Keratinocyte (primary cell): ENCODE measurements around the gene SUGCT. TPM values are rescaled to one million over a fixed set of nuclear protein-coding genes. Genes with fewer than 3 reads are reported as not detected.

Experiments used
- DNase-seq: peaks from one replicate; pipeline ENCODE4 v3.0.0-alpha.2; 2011; ENCODE audit warnings: low read depth, missing footprints, low spot score
- FAIRE-seq: peaks from 2 replicates; lab custom pipeline; 2011; peaks lifted over from hg19 to GRCh38; lab: Jason Lieb, UNC
- H2AFZ ChIP-seq: 2 replicates; pipeline ENCODE4 v1.6.0; 2012; ENCODE audit warnings: low read length, control low read depth, inconsistent platforms; ENCODE audit not compliant: control insufficient read depth
- H3K27ac ChIP-seq: 2 replicates; pipeline ENCODE4 v1.5.1; 2011; ENCODE audit warnings: low read length; ENCODE audit not compliant: control insufficient read depth, insufficient read depth
- H3K27me3 ChIP-seq: 3 replicates; pipeline ENCODE4 v1.6.0; 2011; ENCODE audit warnings: low read length; ENCODE audit not compliant: control insufficient read depth, insufficient read depth; ENCODE audit errors: extremely low read depth
- H3K36me3 ChIP-seq, 2 experiments: 2 replicates in 1 of 2; 3 replicates in 1 of 2; pipeline ENCODE4 v1.5.1; 2011; ENCODE audit warnings: low read length in 2 of 2, mild to moderate bottlenecking in 1 of 2; ENCODE audit not compliant: control insufficient read depth in 2 of 2, insufficient read depth in 2 of 2; ENCODE audit errors: extremely low read depth in 1 of 2
- H3K4me1 ChIP-seq: 3 replicates; pipeline ENCODE4 v1.5.1; 2011; ENCODE audit warnings: low read length; ENCODE audit not compliant: control insufficient read depth, insufficient read depth; ENCODE audit errors: extremely low read depth
- H3K4me2 ChIP-seq: 3 replicates; pipeline ENCODE4 v1.6.0; 2011; ENCODE audit warnings: low read depth, low read length; ENCODE audit not compliant: control insufficient read depth, insufficient read depth; ENCODE audit errors: extremely low read depth
- H3K4me3 ChIP-seq, 3 experiments: fragments of 200-600 bp in 1 of 3; sonication (generic) in 1 of 3; 2 replicates in 2 of 3; 3 replicates in 1 of 3; pipeline ENCODE4 v1.5.1; 2011 to 2016; ENCODE audit warnings: low read length in 3 of 3, mild to moderate bottlenecking in 3 of 3, control low read depth in 2 of 3, inconsistent platforms in 1 of 3, low read depth in 1 of 3, mixed read lengths in 1 of 3, mixed run types in 1 of 3, moderate library complexity in 1 of 3; ENCODE audit not compliant: control insufficient read depth in 2 of 3, insufficient read depth in 2 of 3; ENCODE audit errors: extremely low read depth in 1 of 3
- H3K79me2 ChIP-seq: 2 replicates; pipeline ENCODE4 v1.6.0; 2012; ENCODE audit warnings: low read length; ENCODE audit not compliant: control insufficient read depth, insufficient read depth
- H3K9ac ChIP-seq: 3 replicates; pipeline ENCODE4 v1.6.0; 2011; ENCODE audit warnings: low read length; ENCODE audit not compliant: control insufficient read depth, insufficient read depth; ENCODE audit errors: extremely low read depth
- H3K9me1 ChIP-seq: 3 replicates; pipeline ENCODE4 v1.6.0; 2011; ENCODE audit warnings: low read length; ENCODE audit not compliant: control insufficient read depth, insufficient read depth; ENCODE audit errors: extremely low read depth
- H3K9me3 ChIP-seq: 2 replicates; pipeline ENCODE4 v1.5.1; 2012; ENCODE audit warnings: low read depth, low read length; ENCODE audit not compliant: control insufficient read depth
- H4K20me1 ChIP-seq: 3 replicates; pipeline ENCODE4 v1.6.0; 2011; ENCODE audit warnings: low read length; ENCODE audit not compliant: control insufficient read depth, insufficient read depth; ENCODE audit errors: extremely low read depth
- CTCF ChIP-seq, 3 experiments: IDR thresholded peaks in 1 of 3; conservative IDR thresholded peaks in 1 of 3; optimal IDR thresholded peaks in 1 of 3; 2 replicates in 2 of 3; 3 replicates in 1 of 3; pipeline versions ENCODE3 to v1.5.1; 2011; ENCODE audit warnings: low read length in 3 of 3, mild to moderate bottlenecking in 3 of 3, moderate library complexity in 2 of 3, control low read depth in 1 of 3, inconsistent platforms in 1 of 3; ENCODE audit not compliant: insufficient read depth in 2 of 3; ENCODE audit errors: extremely low read depth in 1 of 3
- EZH2 ChIP-seq: IDR thresholded peaks from one replicate; pipeline ENCODE4 v1.6.1; 2012; ENCODE audit warnings: inconsistent platforms, mild to moderate bottlenecking, low read length, moderate library complexity
- dilution Hi-C: fragments of 300-500 bp; cut with MboI; formaldehyde crosslinking; loops from one replicate; pipeline ENCODE4 v1.7.0; 2020; ENCODE audit warnings: low sequenced_read_pairs; ENCODE audit not compliant: extremely low pct_ligation_motif_present
- polyA plus RNA-seq, 5 experiments: library from polyadenylated mRNA; depleted of rRNA in 3 of 5; stranded (reverse) in 3 of 5; stranded (forward) in 1 of 5; unstranded in 1 of 5; fragments of >200 nt; gene quantifications; 1 replicate in 1 of 5; 2 replicates in 3 of 5; 3 replicates in 1 of 5; pipeline versions ENCODE4 v1.2.1 to v1.2.3, GENCODE V29; 2011 to 2012; ENCODE audit warnings: missing spikeins in 2 of 5, low read depth in 1 of 5, low replicate concordance in 1 of 5

SUGCT gene
- polyA plus RNA-seq, 1 donor (not counting 4 experiments of a cell fraction or from before 2014, with no cell fraction given) = 134 TPM

GRCh38 chr7:40315277-40315676, 180.5 kb downstream of the SUGCT start:
- Histone ChIP-seq H2AFZ (peak overlapping the region; percentile 67), H3K9ac (no peak overlapping the region), H3K9me1 (no peaks in the 10 kb centered on the region), H3K9me3 (no peaks in the 10 kb centered on the region), H4K20me1 (no peaks in the 10 kb centered on the region), H3K4me1 (peaks cover 3% of the 10 kb centered on the region), H3K4me2 (peak overlapping the region; percentile 34), H3K4me3 (no peak overlapping the region), H3K79me2 (no peaks in the 10 kb centered on the region), H3K36me3 (no peaks in the 10 kb centered on the region), H3K27me3 (no peaks in the 10 kb centered on the region), H3K27ac (no peak overlapping the region)
- FAIRE-seq (peak; percentile 63), DNase-seq (no peak)
- dilution Hi-C loops = no loop called here
- TF ChIP-seq CTCF (optimal IDR thresholded peaks at IDR 0.05 in 1 of 3, IDR thresholded peaks at IDR 0.05 in 1 of 3, conservative IDR thresholded peaks at IDR 0.05 in 1 of 3; ENCODE audit: extremely low read depth in 1 of 3, insufficient read depth in 2 of 3, low read length in 3 of 3) (no peak), EZH2 (no peak)

DNA sequence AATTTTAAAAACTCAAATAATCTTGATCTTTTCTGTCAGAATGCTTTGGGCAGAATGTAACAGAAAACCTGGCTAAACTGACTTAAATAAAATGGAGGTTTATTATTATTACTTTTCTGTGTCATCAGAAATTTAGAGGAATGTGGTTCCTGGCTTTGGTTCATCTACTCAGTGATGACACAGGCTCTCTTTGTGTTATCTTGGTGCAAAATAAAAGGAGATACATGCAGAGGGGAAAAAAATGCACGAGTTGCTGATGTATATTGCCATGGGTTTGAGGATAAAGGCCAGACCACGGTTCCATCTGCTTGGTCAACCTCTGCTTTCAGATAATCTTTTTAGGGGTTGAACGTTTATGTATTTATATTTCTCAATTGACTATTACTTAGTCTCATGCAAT, 181.4 kb downstream of the SUGCT start:
- dilution Hi-C loops = no loop called here
- H3K9ac ChIP-seq = no peak overlapping the region
- FAIRE-seq = no peak
- H3K4me3 ChIP-seq = no peak overlapping the region
- H3K9me3 ChIP-seq = no peaks in the 10 kb centered on the region
- H3K4me1 ChIP-seq = peaks cover 3% of the 10 kb centered on the region
- H3K27ac ChIP-seq = no peak overlapping the region
- no peaks in the 10 kb centered on the region for H3K79me2 ChIP-seq
- H3K36me3 ChIP-seq = no peaks in the 10 kb centered on the region
- no peak overlapping the region for H3K4me2 ChIP-seq
- TF ChIP-seq EZH2 (no peak), CTCF (optimal IDR thresholded peaks at IDR 0.05 in 1 of 3, IDR thresholded peaks at IDR 0.05 in 1 of 3, conservative IDR thresholded peaks at IDR 0.05 in 1 of 3; ENCODE audit: extremely low read depth in 1 of 3, insufficient read depth in 2 of 3, low read length in 3 of 3) (no peak)
- DNase-seq = no peak
- no peak overlapping the region for H2AFZ ChIP-seq
- no peaks in the 10 kb centered on the region for H4K20me1 ChIP-seq
- H3K27me3 ChIP-seq = no peaks in the 10 kb centered on the region
- no peaks in the 10 kb centered on the region for H3K9me1 ChIP-seq
